Measurements from ENCODE around the gene ATF1. TPM values are rescaled to one million over a fixed set of nuclear protein-coding genes. Genes with fewer than 3 reads are reported as not detected.

The ATF1 gene
- total RNA-seq, 4 donors from 2014 or later: 16.8 to 24.9 (median 18.0) TPM

DNA sequence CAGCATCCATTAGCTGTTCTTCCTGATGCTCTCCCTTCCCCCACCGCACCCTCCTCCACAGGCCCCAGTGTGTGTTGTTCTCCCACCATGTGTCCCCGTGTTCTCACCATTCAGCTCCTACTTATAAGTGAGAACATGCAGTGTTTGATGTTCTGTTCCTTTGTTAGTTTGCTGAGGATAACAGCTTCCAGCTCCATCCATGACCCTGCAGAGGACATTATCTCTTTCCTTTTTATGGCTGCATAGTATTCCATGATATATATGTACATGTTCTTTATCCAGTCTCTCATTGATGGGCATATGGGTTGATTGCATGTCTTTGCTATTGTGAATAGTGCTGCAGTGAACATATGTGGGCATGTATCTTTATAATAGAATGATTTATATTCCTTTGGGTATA lies 9.0 kb downstream of the ATF1 start:
- Histone ChIP-seq H3K27ac (no peak overlapping the region), H3K36me3 (peaks cover 0 to 17% (median 0%) of the 10 kb centered on the region in 3 donors), H3K4me3 (no peak overlapping the region), H3K4me1 (peaks cover 0 to 4% (median 0%) of the 10 kb centered on the region in 4 donors), H3K9me3 (no peaks in the 10 kb centered on the region), H3K27me3 (no peaks in the 10 kb centered on the region)
- WGBS, 2 donors: 98 to 100% methylated on average over 2 of the region's 2 CpGs
- no peak for TF ChIP-seq POLR2A (IDR thresholded peaks at IDR 0.05)
- TF ChIP-seq EP300 (IDR thresholded peaks at IDR 0.05): no peak
- TF ChIP-seq, protein P1, sequence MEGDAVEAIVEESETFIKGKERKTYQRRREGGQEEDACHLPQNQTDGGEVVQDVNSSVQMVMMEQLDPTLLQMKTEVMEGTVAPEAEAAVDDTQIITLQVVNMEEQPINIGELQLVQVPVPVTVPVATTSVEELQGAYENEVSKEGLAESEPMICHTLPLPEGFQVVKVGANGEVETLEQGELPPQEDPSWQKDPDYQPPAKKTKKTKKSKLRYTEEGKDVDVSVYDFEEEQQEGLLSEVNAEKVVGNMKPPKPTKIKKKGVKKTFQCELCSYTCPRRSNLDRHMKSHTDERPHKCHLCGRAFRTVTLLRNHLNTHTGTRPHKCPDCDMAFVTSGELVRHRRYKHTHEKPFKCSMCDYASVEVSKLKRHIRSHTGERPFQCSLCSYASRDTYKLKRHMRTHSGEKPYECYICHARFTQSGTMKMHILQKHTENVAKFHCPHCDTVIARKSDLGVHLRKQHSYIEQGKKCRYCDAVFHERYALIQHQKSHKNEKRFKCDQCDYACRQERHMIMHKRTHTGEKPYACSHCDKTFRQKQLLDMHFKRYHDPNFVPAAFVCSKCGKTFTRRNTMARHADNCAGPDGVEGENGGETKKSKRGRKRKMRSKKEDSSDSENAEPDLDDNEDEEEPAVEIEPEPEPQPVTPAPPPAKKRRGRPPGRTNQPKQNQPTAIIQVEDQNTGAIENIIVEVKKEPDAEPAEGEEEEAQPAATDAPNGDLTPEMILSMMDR (IDR thresholded peaks at IDR 0.05): no peak
- DNase-seq (ENCODE audit: low spot score in 2 of 2): no peak

DNA sequence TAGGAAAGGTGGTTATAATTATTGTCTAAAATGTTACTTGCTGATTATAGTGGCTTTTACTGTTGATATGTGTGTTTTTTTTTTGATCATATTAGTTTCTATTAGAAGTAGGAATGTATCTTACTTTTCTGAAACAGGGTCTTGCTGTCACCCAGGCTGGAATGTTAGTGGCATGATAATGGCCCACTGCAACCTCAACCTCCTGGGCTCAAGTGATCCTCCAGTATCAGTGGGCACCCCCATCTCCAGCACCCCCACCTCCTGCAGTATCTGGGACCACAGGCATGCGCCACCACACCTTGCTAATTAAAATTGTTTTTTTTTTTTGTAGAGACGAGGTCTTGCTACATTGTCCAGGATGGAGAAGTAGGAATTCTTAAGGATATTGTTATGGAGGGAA lies 11.3 kb downstream of the ATF1 start:
- Histone ChIP-seq H3K36me3 (peaks cover 0 to 17% (median 0%) of the 10 kb centered on the region in 3 donors), H3K9me3 (no peaks in the 10 kb centered on the region), H3K4me3 (no peak overlapping the region), H3K27ac (no peak overlapping the region), H3K4me1 (peaks cover 0 to 4% (median 0%) of the 10 kb centered on the region in 4 donors), H3K27me3 (no peaks in the 10 kb centered on the region)
- TF ChIP-seq POLR2A (IDR thresholded peaks at IDR 0.05): no peak
- TF ChIP-seq EP300 (IDR thresholded peaks at IDR 0.05): no peak
- TF ChIP-seq, protein P1 (IDR thresholded peaks at IDR 0.05): no peak
- DNase-seq (ENCODE audit: low spot score in 2 of 2): no peak
- WGBS, 2 donors: 89 to 93% methylated on average over 2 of the region's 2 CpGs

DNA sequence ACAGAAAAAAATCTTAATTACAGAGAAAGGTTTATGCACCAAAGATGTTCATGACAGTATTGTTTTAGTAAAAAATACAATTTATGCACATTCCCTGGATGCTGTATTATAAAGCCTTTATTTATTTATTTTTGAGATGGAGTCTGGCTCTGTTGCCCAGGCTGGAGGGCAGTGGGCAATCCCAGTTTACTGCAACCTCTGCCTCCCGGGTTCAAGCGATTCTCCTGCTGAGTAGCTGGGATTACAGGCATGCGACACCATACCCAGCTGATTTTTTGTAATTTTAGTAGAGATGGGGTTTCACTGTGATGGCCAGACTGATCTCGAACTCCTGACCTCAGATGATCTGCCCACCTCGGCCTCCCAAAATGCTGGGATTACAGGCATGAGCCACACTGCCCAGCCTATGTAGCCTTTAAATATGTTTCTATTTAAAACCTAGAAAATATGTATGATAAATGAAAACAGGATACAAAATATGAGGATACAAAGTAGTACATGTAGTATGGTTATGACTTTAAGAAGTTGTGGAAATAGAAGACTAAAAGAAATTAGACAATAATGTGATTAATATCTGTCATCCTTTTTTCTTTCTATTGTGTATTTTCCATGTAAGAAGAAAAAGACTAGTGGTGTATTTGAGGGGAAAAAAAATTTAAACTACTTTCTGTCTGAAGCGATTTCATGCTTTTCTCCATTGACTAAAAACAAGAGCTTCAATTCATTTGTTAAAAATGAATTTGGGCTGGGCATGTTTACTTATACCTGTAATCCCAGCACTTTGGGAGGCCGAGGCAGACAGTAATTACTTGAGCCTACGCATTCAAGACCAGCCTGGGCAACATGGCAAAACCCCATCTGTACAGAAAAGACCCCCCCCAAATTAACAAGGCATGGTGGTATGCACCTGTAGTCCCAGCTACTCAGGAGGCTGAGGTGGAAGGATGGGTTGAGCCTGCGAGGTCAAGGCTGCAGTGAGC lies 13.1 kb downstream of the ATF1 start:
- no peak for DNase-seq (ENCODE audit: low spot score in 2 of 2)
- H3K27ac ChIP-seq: no peak overlapping the region
- H3K4me3 ChIP-seq: no peak overlapping the region
- peaks cover 0 to 19% (median 0%) of the 10 kb centered on the region in 3 donors for H3K36me3 ChIP-seq
- WGBS, 2 donors: 82 to 84% methylated on average over 9 of the region's 9 CpGs
- no peaks in the 10 kb centered on the region for H3K9me3 ChIP-seq
- peaks cover 0 to 4% (median 0%) of the 10 kb centered on the region in 4 donors for H3K4me1 ChIP-seq
- TF ChIP-seq, protein P1 (IDR thresholded peaks at IDR 0.05): no peak
- TF ChIP-seq POLR2A (IDR thresholded peaks at IDR 0.05) (no peak), EP300 (IDR thresholded peaks at IDR 0.05) (no peak)
- H3K27me3 ChIP-seq: no peaks in the 10 kb centered on the region

DNA sequence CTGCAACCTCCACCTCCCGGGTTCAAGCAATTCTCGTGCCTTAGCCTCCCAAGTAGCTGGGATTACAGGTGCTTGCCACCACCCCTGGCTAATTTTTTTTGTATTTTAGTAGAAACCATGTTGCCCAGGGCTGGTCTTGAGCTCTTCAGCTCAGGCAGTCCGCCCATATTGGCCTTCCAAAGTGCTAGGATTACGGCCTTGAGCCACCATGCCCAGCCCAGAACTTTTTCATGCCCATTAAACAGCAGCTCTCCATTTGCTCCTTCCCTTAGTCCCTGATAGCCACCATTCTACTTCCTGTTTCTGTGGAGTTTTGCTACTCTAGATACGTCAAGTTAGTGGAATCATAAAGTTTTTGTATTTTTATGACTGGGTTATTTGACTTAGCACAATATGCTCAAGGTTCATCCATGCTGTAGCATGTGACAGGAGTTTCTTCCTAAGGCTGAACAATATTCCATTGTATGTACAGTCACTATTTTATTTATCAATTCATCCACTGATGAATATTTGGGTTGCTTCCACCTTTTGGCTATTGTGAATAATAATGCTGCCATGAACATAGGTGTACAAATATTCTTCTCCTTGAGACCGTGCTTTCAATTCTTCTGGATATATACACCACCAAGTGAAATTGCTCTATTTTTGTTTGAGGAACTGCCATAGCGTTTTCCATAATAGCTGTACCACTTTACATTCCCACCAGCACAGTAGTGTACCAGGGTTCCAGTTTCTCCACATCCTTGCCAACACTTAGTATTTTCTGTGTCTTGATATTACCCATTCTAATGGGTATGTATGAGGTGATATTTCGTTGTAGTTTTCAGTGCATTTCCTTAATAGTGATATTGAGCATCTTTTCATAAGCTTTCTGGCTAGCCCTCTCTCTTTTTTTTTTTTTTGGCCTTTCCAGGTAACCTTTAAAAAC lies 15.0 kb downstream of the ATF1 start:
- no peaks in the 10 kb centered on the region for H3K27me3 ChIP-seq
- DNase-seq (ENCODE audit: low spot score in 2 of 2): no peak
- H3K27ac ChIP-seq: peak overlapping the region in 1 of 4 donors; percentile 42
- H3K9me3 ChIP-seq: no peaks in the 10 kb centered on the region
- H3K4me1 ChIP-seq: no peaks in the 10 kb centered on the region
- H3K36me3 ChIP-seq: peaks cover 0 to 25% (median 0%) of the 10 kb centered on the region in 3 donors
- H3K4me3 ChIP-seq: no peak overlapping the region
- TF ChIP-seq POLR2A (IDR thresholded peaks at IDR 0.05) (no peak), EP300 (IDR thresholded peaks at IDR 0.05) (no peak)
- TF ChIP-seq, protein P1 (IDR thresholded peaks at IDR 0.05): no peak
- WGBS, 2 donors: 86 to 90% methylated on average over 8 of the region's 8 CpGs
